HG02840 (cell line): ENCODE data around the gene SYK.
A peak's percentile ranks its signal among the peaks of the same experiment; 100 is the strongest.
"Not testable (repeated sequence)": the region's sequence is repeated elsewhere in the genome, so short reads cannot be mapped to it uniquely, and the experiment has no call there.

ENCODE experiments used
- ATAC-seq: cut with Tn5 transposase; IDR thresholded peaks from one replicate; pipeline ENCODE4 v1.9.1; 2021; ENCODE audit warnings: mild to moderate bottlenecking, moderate library complexity, moderate number of reproducible peaks; ENCODE audit not compliant: unreplicated experiment, low FRiP score

The SYK gene

GRCh38 chr9:90801241-90801972 lies at the start of gene SYK:
SYK (plus strand) TSS chr9:90801819; CDS start chr9:90843899, 42,080 bp downstream.
- ATAC-seq: no peak

GRCh38 chr9:90755514-90756371 lies 45.9 kb upstream of the SYK start:
- not testable (repeated sequence) for ATAC-seq

- ATAC-seq: not testable (repeated sequence)
Measured at GRCh38 chr9:90760577-90760976, 41.0 kb upstream of the SYK start.

GRCh38 chr9:90766731-90767130 lies 34.9 kb upstream of the SYK start:
- no peak for ATAC-seq

GRCh38 chr9:90767523-90768100 lies 34.0 kb upstream of the SYK start:
- ATAC-seq: no peak

GRCh38 chr9:90770182-90770738 lies 31.4 kb upstream of the SYK start:
- ATAC-seq: peak; percentile 53

GRCh38 chr9:90770927-90771326 lies 30.7 kb upstream of the SYK start:
- no peak for ATAC-seq

GRCh38 chr9:90772386-90772785 lies 29.2 kb upstream of the SYK start:
- no peak for ATAC-seq

- no peak for ATAC-seq
Measured at GRCh38 chr9:90773617-90774016, 28.0 kb upstream of the SYK start.

GRCh38 chr9:90774071-90774470 lies 27.5 kb upstream of the SYK start:
- ATAC-seq: peak; percentile 1

- peak; percentile 64 for ATAC-seq
Measured at GRCh38 chr9:90774682-90775081, 26.9 kb upstream of the SYK start.

GRCh38 chr9:90775657-90776056 lies 26.0 kb upstream of the SYK start:
- ATAC-seq: no peak

- ATAC-seq: no peak
Measured at GRCh38 chr9:90778746-90779145, 22.9 kb upstream of the SYK start.

- no peak for ATAC-seq
Measured at GRCh38 chr9:90783552-90783951, 18.1 kb upstream of the SYK start.

- ATAC-seq: no peak
Measured at GRCh38 chr9:90783964-90784363, 17.7 kb upstream of the SYK start.

- ATAC-seq: no peak
Measured at GRCh38 chr9:90787771-90788460, 13.7 kb upstream of the SYK start.

GRCh38 chr9:90788527-90788926 lies 13.1 kb upstream of the SYK start:
- not testable (repeated sequence) for ATAC-seq

- ATAC-seq: no peak
Measured at GRCh38 chr9:90789408-90789807, 12.2 kb upstream of the SYK start.

- no peak for ATAC-seq
Measured at GRCh38 chr9:90789862-90790261, 11.8 kb upstream of the SYK start.

- ATAC-seq: not testable (repeated sequence)
Measured at GRCh38 chr9:90793024-90793423, 8.6 kb upstream of the SYK start.
